Measurements from ENCODE around the gene VTI1A. TPM values are rescaled to one million over a fixed set of nuclear protein-coding genes. Genes with fewer than 3 reads are reported as not detected.

Gene VTI1A
- total RNA-seq, 1 donor from 2014 or later, result 33.3 TPM

GRCh38 chr10:112447620-112447928 is 559 bp downstream of the VTI1A start:
- Histone ChIP-seq H3K9ac (ENCODE audit: low read length) (peak overlapping the region; percentile 96), H3K27me3 (ENCODE audit: insufficient read depth, low read length) (no peaks in the 10 kb centered on the region), H2AFZ (ENCODE audit: low read depth, low read length) (peak overlapping the region; percentile 99), H4K20me1 (ENCODE audit: insufficient read depth, low read length) (peaks cover 11% of the 10 kb centered on the region), H3K4me2 (ENCODE audit: low read length) (peak overlapping the region; percentile 96), H3K9me3 (ENCODE audit: insufficient read depth, low read depth, low read length) (no peaks in the 10 kb centered on the region), H3K79me2 (ENCODE audit: insufficient read depth, low read length) (peaks cover 59% of the 10 kb centered on the region), H3K36me3 (ENCODE audit: insufficient read depth, low read length) (peaks cover 17% of the 10 kb centered on the region), H3K4me1 (ENCODE audit: insufficient read depth, low read length) (peaks cover 5% of the 10 kb centered on the region), H3K27ac (ENCODE audit: low read depth, low read length) (peak overlapping the region; percentile 97), H3K4me3 (ENCODE audit: insufficient read depth, low read depth, low read length) (peak overlapping the region; percentile 99)
- H3K4me3 Mint-ChIP-seq (ENCODE audit: unreplicated experiment), result peak overlapping the region; percentile 93
- peaks cover 9% of the 10 kb centered on the region for H3K4me1 Mint-ChIP-seq (ENCODE audit: low read depth, unreplicated experiment)
- FAIRE-seq, result no peak
- no peaks in the 10 kb centered on the region for H3K9me3 Mint-ChIP-seq (ENCODE audit: unreplicated experiment)
- no peak for TF ChIP-seq CTCF (IDR thresholded peaks at IDR 0.05; ENCODE audit: insufficient read depth, low read depth, low read length)
- TF ChIP-seq EZH2 (IDR thresholded peaks at IDR 0.05; ENCODE audit: insufficient read depth, low read length), result no peak
- no peaks in the 10 kb centered on the region for H3K36me3 Mint-ChIP-seq (ENCODE audit: low read depth, unreplicated experiment)
- DNase-seq (ENCODE audit: low read depth), result no peak
- H3K27me3 Mint-ChIP-seq (ENCODE audit: low read depth, unreplicated experiment), result no peaks in the 10 kb centered on the region
- peak overlapping the region; percentile 96 for H3K27ac Mint-ChIP-seq (ENCODE audit: unreplicated experiment)

GRCh38 chr10:112448888-112449287 is 1.9 kb downstream of the VTI1A start:
- no peak for FAIRE-seq
- peaks cover 69% of the 10 kb centered on the region for H3K79me2 ChIP-seq (ENCODE audit: insufficient read depth, low read length)

More at GRCh38 chr10:112448888-112449287, 1.9 kb downstream of the VTI1A start:
- no peak overlapping the region for H3K27ac ChIP-seq (ENCODE audit: low read depth, low read length)
- H3K9me3 Mint-ChIP-seq (ENCODE audit: unreplicated experiment), result peaks cover 3% of the 10 kb centered on the region
- H3K9me3 ChIP-seq (ENCODE audit: insufficient read depth, low read depth, low read length), result no peaks in the 10 kb centered on the region
- H3K27me3 ChIP-seq (ENCODE audit: insufficient read depth, low read length), result no peaks in the 10 kb centered on the region
- peaks cover 5% of the 10 kb centered on the region for H3K4me1 ChIP-seq (ENCODE audit: insufficient read depth, low read length)
- TF ChIP-seq CTCF (IDR thresholded peaks at IDR 0.05; ENCODE audit: insufficient read depth, low read depth, low read length), result no peak
- TF ChIP-seq EZH2 (IDR thresholded peaks at IDR 0.05; ENCODE audit: insufficient read depth, low read length), result no peak
- no peak overlapping the region for H3K4me3 ChIP-seq (ENCODE audit: insufficient read depth, low read depth, low read length)
- H3K36me3 ChIP-seq (ENCODE audit: insufficient read depth, low read length), result peaks cover 14% of the 10 kb centered on the region
- no peak for DNase-seq (ENCODE audit: low read depth)
- H3K9ac ChIP-seq (ENCODE audit: low read length), result no peak overlapping the region
- peaks cover 14% of the 10 kb centered on the region for H4K20me1 ChIP-seq (ENCODE audit: insufficient read depth, low read length)
- H3K36me3 Mint-ChIP-seq (ENCODE audit: low read depth, unreplicated experiment), result no peaks in the 10 kb centered on the region
- peak overlapping the region; percentile 93 for H3K4me3 Mint-ChIP-seq (ENCODE audit: unreplicated experiment)
- H3K27ac Mint-ChIP-seq (ENCODE audit: unreplicated experiment), result no peak overlapping the region
- H3K27me3 Mint-ChIP-seq (ENCODE audit: low read depth, unreplicated experiment), result no peaks in the 10 kb centered on the region
- H2AFZ ChIP-seq (ENCODE audit: low read depth, low read length), result no peak overlapping the region
- no peak overlapping the region for H3K4me2 ChIP-seq (ENCODE audit: low read length)
- peaks cover 9% of the 10 kb centered on the region for H3K4me1 Mint-ChIP-seq (ENCODE audit: low read depth, unreplicated experiment)

Measured in astrocyte (in vitro differentiated cells and primary cell).